ENCODE measurements around the gene ABCC8. TPM values are rescaled to one million over a fixed set of nuclear protein-coding genes. Genes with fewer than 3 reads are reported as not detected.

ABCC8 gene
- total RNA-seq, 1 donor from 2014 or later: not detected

- TF ChIP-seq CTCF (conservative IDR thresholded peaks at IDR 0.05; ENCODE audit: low read depth, low read length): no peak
- no peak overlapping the region for H3K4me3 ChIP-seq (ENCODE audit: low read depth, low read length)
- peak; percentile 82 for DNase-seq (ENCODE audit: low read depth)
Observed at GRCh38 chr11:17403980-17404759, 72.5 kb downstream of the ABCC8 start.

- no peak for DNase-seq (ENCODE audit: low read depth)
- H3K4me3 ChIP-seq (ENCODE audit: low read depth, low read length): no peak overlapping the region
- no peak for TF ChIP-seq CTCF (conservative IDR thresholded peaks at IDR 0.05; ENCODE audit: low read depth, low read length)
Observed at GRCh38 chr11:17402486-17402885, 74.2 kb downstream of the ABCC8 start.

- H3K4me3 ChIP-seq (ENCODE audit: low read depth, low read length): no peak overlapping the region
- TF ChIP-seq CTCF (conservative IDR thresholded peaks at IDR 0.05; ENCODE audit: low read depth, low read length): no peak
- DNase-seq (ENCODE audit: low read depth): no peak
Observed at GRCh38 chr11:17401841-17402240, 74.8 kb downstream of the ABCC8 start.

- TF ChIP-seq CTCF (conservative IDR thresholded peaks at IDR 0.05; ENCODE audit: low read depth, low read length): no peak
Observed at GRCh38 chr11:17401316-17401715, 75.3 kb downstream of the ABCC8 start.

GRCh38 chr11:17400048-17400775 lies 76.4 kb downstream of the ABCC8 start:
- no peak for TF ChIP-seq CTCF (conservative IDR thresholded peaks at IDR 0.05; ENCODE audit: low read depth, low read length)

More at GRCh38 chr11:17401316-17401715, 75.3 kb downstream of the ABCC8 start:
- no peak overlapping the region for H3K4me3 ChIP-seq (ENCODE audit: low read depth, low read length)
- DNase-seq (ENCODE audit: low read depth): no peak

GRCh38 chr11:17399236-17399635 lies 77.4 kb downstream of the ABCC8 start:
- no peak for TF ChIP-seq CTCF (conservative IDR thresholded peaks at IDR 0.05; ENCODE audit: low read depth, low read length)
- no peak overlapping the region for H3K4me3 ChIP-seq (ENCODE audit: low read depth, low read length)
- no peak for DNase-seq (ENCODE audit: low read depth)

More at GRCh38 chr11:17400048-17400775, 76.4 kb downstream of the ABCC8 start:
- no peak for DNase-seq (ENCODE audit: low read depth)
- no peak overlapping the region for H3K4me3 ChIP-seq (ENCODE audit: low read depth, low read length)

Measured in epithelial cell of proximal tubule (primary cell).